NCI-H69 (cell line): Measurements from ENCODE around the gene GPR37L1.

ENCODE experiments used
- DNase-seq: peaks from one replicate; lab custom pipeline; 2025; lab: John Stamatoyannopoulos, UW

The GPR37L1 gene, protein sequence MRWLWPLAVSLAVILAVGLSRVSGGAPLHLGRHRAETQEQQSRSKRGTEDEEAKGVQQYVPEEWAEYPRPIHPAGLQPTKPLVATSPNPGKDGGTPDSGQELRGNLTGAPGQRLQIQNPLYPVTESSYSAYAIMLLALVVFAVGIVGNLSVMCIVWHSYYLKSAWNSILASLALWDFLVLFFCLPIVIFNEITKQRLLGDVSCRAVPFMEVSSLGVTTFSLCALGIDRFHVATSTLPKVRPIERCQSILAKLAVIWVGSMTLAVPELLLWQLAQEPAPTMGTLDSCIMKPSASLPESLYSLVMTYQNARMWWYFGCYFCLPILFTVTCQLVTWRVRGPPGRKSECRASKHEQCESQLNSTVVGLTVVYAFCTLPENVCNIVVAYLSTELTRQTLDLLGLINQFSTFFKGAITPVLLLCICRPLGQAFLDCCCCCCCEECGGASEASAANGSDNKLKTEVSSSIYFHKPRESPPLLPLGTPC

DNA sequence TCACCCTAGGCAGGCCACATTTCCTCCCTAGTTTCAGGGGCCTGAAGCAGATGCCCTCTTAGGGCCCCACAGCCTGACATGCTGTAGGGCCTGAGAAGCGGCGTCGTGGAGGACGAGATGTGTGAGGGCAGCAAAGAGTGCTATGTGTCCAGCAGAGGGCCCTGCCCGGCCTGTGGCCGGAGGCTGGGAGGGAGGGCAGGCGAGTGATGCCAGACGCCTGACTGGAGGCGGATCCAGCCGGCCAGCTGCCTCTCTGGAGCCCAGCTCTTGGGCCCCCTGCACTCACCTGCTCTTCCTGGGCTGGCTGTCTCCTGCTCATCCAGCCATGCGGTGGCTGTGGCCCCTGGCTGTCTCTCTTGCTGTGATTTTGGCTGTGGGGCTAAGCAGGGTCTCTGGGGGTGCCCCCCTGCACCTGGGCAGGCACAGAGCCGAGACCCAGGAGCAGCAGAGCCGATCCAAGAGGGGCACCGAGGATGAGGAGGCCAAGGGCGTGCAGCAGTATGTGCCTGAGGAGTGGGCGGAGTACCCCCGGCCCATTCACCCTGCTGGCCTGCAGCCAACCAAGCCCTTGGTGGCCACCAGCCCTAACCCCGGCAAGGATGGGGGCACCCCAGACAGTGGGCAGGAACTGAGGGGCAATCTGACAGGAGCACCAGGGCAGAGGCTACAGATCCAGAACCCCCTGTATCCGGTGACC is at the start of gene GPR37L1:
Gene GPR37L1, plus strand, starts transcription at position 279 of the 697 bp plus-strand sequence. Its CDS starts 47 bp downstream, at position 326.
- DNase-seq, result peak; percentile 43

- no peak for DNase-seq
Observed at GRCh38 chr1:202073206-202073605, 49.5 kb upstream of the GPR37L1 start.

GRCh38 chr1:202074985-202075384 is 47.7 kb upstream of the GPR37L1 start:
- peak; percentile 74 for DNase-seq

- DNase-seq, result peak; percentile 83
Observed at GRCh38 chr1:202075389-202075788, 47.3 kb upstream of the GPR37L1 start.

GRCh38 chr1:202076050-202076511 is 46.6 kb upstream of the GPR37L1 start:
- DNase-seq, result peak; percentile 54

GRCh38 chr1:202078241-202078640 is 44.5 kb upstream of the GPR37L1 start:
- no peak for DNase-seq

- DNase-seq, result peak; percentile 71
Observed at GRCh38 chr1:202081992-202082391, 40.7 kb upstream of the GPR37L1 start.

DNA sequence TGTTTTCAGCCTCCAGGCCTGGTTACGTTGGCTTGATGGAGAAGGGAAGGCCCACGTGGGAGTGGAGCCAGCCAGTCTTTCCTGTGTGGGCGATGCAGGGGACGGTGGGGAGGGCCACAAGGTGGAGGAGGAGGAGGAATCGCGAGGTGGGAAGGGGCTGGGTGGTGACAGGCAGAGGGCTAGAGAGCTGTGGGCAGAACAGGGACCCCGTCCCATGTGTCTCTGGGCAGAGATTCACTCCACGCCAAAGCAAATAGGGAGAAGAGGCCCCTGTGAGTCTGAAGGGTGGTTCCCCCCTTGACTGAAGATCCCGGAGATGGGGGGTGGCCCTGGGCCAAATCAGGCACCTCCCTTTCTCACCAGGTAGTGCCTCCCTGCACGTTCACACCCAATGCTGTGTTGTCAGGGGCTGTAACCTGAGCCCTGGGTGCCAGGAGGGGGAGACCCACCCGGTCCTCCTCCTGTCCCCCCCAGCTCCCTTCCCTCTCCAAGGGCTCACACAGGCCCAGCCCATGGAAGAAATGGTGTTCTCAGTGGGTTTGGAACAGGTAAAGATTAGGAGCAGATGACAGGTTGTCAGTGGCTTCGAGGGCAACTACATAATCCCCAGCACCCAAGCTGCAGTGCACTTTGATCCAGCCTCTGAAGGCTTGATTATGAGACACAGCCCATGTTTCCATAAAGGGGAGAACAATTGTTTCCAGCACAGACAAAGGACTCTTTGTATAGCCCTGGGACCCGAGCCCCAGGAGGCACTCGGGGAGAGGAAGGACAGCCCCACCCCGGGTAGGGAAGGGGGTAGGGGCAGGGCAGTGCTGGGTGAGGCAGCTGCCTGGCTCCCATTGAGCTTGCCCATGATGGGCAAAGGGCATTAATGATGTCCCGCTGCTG is 37.7 kb upstream of the GPR37L1 start:
- peak; percentile 98 for DNase-seq

GRCh38 chr1:202085682-202086373 is 36.9 kb upstream of the GPR37L1 start:
- DNase-seq, result peak; percentile 96

- DNase-seq, result peak; percentile 92
Observed at GRCh38 chr1:202086579-202087350, 36.0 kb upstream of the GPR37L1 start.

GRCh38 chr1:202088206-202088605 is 34.5 kb upstream of the GPR37L1 start:
- DNase-seq, result peak; percentile 52

DNA sequence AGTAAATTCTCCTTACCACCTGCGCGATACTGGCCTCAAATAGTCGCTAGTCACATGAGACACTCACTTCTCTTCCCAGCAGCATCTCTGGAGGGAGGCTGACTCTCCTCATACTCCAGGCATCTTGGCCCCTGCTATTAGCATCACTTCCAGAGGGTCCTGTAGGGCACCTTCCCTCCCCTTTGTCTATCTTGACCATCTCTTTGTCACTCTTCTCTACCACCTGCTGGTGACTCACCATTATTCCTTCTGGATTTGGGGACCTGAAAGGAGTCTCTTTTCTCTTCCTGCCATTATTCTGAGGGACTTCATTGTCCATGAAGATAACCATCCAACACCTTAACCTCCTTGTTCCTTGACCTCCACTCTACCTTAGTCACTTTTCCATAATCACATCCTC is 31.7 kb upstream of the GPR37L1 start:
- DNase-seq, result no peak

DNA sequence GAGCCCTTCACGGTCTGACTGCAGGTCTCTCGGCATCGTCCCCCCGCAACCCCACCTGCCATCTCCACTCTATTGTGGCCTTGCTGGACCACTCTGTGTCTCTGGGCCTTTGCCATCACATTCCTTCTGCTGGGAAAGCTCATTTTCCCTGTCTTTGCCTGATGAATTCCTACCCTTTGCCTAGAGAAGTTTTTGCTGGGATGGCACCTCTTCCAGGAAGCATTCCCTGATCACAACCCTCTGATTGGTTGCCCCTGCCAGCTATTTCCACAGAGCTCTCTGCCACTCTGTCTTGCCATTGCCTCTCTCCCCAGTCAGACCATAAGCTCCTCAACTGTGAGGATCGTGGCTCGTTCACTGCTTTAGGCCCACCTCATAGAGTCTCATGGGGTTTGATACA is 28.9 kb upstream of the GPR37L1 start:
- no peak for DNase-seq

DNA sequence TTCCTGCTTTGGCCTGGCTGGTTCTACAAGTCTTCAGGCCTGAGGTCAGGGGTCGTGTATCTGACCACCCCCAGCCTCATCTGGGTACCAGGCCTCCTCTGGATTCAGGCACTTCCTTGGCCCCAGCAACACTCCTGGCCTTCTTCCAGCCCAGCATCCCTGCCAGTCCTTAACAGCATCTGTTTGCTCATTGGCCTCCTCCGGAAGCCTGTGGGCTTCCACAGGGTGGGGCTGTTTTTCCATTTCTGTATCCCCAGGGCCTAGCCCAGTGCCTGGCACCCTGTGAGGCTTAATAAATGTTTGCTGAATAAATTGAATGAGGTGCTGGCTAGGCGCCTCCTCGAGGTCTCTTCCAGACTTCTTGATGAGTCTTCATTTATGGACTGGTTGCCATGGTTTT is 21.5 kb upstream of the GPR37L1 start:
- peak; percentile 97 for DNase-seq

GRCh38 chr1:202104073-202104472 is 18.6 kb upstream of the GPR37L1 start:
- no peak for DNase-seq

DNA sequence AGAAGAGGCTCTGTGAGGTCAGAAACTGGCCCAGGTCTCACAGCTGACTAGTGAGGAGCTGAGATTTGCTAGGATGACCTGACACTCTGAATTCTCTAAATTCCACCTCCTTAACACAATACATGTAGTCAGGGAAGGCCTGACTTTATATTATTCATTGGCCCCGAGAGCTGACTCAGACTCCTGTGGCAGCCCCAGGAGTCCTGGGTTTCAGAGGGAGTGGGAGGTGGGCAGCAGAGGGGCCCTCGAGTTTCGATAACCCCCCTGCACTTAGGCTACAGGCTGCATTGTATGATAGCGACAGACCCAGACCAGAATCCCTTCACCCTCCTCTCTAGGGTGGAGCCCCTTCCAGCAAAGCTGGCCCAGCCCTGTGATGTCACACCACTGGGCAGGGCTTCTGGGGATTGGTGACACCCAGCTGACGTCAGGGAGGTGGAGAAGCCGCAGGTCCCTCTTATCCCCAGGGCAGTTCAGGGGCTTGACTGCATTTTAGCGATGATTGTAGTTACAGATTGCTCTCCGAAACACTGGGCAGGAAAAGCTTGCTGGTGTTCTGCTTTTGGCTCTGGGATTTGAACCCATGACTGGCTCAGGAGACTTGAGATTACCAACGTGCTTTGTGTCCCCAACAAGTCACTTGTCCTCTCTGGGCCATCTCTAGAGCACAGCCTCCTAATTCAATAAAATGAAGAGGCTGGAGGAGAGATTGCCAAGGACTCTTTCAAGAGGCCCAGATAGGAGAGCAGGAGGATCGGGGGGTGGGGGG is 17.0 kb upstream of the GPR37L1 start:
- peak; percentile 99 for DNase-seq

- DNase-seq, result peak; percentile 94
Observed at GRCh38 chr1:202106340-202107254, 16.1 kb upstream of the GPR37L1 start.

GRCh38 chr1:202107321-202107761 is 15.4 kb upstream of the GPR37L1 start:
- peak; percentile 98 for DNase-seq
